Measurements from ENCODE around the gene DCAKD. TPM values are rescaled to one million over a fixed set of nuclear protein-coding genes. Genes with fewer than 3 reads are reported as not detected.

Gene DCAKD
- total and polyA plus RNA-seq, 10 of the 15 experiments (the other 5 are each of a cell fraction or from before 2014, with no cell fraction given), result 11.6 to 62.7 (median 38.3) TPM

DNA sequence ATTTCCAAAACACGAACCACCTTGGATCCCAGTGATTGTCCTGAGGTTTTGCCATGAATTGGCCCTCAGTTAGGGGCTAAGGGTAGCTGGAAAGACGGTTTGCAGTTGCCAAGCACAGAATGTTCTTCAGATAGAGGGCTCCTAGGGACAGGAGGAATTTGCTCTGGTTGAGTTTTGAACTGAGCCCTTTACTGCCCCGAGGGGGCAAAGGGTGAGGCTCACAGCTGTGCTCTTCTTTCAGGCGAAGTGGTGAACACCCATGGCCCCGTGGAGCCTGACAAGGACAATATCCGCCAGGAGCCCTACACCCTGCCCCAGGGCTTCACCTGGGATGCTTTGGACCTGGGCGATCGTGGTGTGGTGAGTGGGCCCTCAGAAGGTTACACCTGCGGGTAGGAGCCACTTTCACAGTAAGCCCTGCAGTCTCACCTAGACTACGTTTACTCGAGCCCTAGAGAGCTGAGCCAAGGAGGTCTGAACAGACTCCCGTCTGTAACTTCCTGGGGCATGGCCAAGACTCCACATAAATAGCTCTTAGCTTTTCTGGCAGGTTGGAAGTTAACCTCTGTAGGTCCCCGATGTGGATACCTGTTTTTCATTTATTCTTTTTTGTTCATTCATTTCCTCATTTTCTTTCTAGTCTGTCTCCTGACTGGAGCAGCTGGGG, 42.1 kb upstream of the DCAKD start:
- CTCF ChIA-PET, result interaction anchor here (1.0 to 1.7 kb wide), 2 partner anchors 63 to 77 kb away, joined by 4 to 6 read pairs; no protein-coding TSS in a partner anchor
- TF ChIP-seq, protein P1, sequence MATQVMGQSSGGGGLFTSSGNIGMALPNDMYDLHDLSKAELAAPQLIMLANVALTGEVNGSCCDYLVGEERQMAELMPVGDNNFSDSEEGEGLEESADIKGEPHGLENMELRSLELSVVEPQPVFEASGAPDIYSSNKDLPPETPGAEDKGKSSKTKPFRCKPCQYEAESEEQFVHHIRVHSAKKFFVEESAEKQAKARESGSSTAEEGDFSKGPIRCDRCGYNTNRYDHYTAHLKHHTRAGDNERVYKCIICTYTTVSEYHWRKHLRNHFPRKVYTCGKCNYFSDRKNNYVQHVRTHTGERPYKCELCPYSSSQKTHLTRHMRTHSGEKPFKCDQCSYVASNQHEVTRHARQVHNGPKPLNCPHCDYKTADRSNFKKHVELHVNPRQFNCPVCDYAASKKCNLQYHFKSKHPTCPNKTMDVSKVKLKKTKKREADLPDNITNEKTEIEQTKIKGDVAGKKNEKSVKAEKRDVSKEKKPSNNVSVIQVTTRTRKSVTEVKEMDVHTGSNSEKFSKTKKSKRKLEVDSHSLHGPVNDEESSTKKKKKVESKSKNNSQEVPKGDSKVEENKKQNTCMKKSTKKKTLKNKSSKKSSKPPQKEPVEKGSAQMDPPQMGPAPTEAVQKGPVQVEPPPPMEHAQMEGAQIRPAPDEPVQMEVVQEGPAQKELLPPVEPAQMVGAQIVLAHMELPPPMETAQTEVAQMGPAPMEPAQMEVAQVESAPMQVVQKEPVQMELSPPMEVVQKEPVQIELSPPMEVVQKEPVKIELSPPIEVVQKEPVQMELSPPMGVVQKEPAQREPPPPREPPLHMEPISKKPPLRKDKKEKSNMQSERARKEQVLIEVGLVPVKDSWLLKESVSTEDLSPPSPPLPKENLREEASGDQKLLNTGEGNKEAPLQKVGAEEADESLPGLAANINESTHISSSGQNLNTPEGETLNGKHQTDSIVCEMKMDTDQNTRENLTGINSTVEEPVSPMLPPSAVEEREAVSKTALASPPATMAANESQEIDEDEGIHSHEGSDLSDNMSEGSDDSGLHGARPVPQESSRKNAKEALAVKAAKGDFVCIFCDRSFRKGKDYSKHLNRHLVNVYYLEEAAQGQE (IDR thresholded peaks at IDR 0.05; ENCODE audit: low read depth, low read length), result no peak
- TF ChIP-seq RUNX3 (IDR thresholded peaks at IDR 0.05; ENCODE audit: low read length) (no peak), FOXM1 (IDR thresholded peaks at IDR 0.05; ENCODE audit: low read depth, low read length) (no peak), GABPA (IDR thresholded peaks at IDR 0.05; ENCODE audit: low read depth) (no peak), NFXL1 (IDR thresholded peaks at IDR 0.05; ENCODE audit: borderline replicate concordance) (no peak), MTA2 (IDR thresholded peaks at IDR 0.05; ENCODE audit: low read depth) (no peak), NFYA (IDR thresholded peaks at IDR 0.05; ENCODE audit: borderline replicate concordance, low read depth, low read length) (no peak)
- TF ChIP-seq, protein P2, sequence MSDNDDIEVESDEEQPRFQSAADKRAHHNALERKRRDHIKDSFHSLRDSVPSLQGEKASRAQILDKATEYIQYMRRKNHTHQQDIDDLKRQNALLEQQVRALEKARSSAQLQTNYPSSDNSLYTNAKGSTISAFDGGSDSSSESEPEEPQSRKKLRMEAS (IDR thresholded peaks at IDR 0.05; ENCODE audit: low read depth, low read length), result no peak
- TF ChIP-seq, protein P3, sequence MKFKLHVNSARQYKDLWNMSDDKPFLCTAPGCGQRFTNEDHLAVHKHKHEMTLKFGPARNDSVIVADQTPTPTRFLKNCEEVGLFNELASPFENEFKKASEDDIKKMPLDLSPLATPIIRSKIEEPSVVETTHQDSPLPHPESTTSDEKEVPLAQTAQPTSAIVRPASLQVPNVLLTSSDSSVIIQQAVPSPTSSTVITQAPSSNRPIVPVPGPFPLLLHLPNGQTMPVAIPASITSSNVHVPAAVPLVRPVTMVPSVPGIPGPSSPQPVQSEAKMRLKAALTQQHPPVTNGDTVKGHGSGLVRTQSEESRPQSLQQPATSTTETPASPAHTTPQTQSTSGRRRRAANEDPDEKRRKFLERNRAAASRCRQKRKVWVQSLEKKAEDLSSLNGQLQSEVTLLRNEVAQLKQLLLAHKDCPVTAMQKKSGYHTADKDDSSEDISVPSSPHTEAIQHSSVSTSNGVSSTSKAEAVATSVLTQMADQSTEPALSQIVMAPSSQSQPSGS (IDR thresholded peaks at IDR 0.05; ENCODE audit: low read length), result no peak
- Histone ChIP-seq H3K9me3 (replicated peaks; ENCODE audit: control insufficient read depth, insufficient read depth, low read length) (no peaks in the 10 kb centered on the region), H2AFZ (ENCODE audit: control insufficient read depth, low read depth, low read length) (no peak overlapping the region), H3K4me2 (ENCODE audit: control insufficient read depth, insufficient read depth) (no peak overlapping the region), H3K4me1 (ENCODE audit: control insufficient read depth, insufficient read depth, low read length) (no peaks in the 10 kb centered on the region), H3K79me2 (ENCODE audit: control insufficient read depth, insufficient read depth, low read length) (no peaks in the 10 kb centered on the region), H3K4me3 (no peak overlapping the region), H3K9ac (ENCODE audit: control insufficient read depth, insufficient read depth, low read length) (no peak overlapping the region), H3K36me3 (ENCODE audit: control insufficient read depth in 2 of 2, insufficient read depth in 2 of 2, low read length in 1 of 2) (peaks cover 44 to 54% of the 10 kb centered on the region in 2 experiments), H3K27ac (ENCODE audit: control insufficient read depth, insufficient read depth) (no peak overlapping the region), H4K20me1 (ENCODE audit: control insufficient read depth, insufficient read depth) (no peaks in the 10 kb centered on the region), H3K27me3 (replicated peaks in 1 of 2; ENCODE audit: control insufficient read depth in 2 of 2, insufficient read depth in 2 of 2, low read length in 1 of 2) (no peaks in the 10 kb centered on the region)
- ATAC-seq (no peak), FAIRE-seq (no peak), DNase-seq (ENCODE audit: low read depth, low spot score) (no peak)
- POLR2A ChIA-PET, result no interaction called here
- SMC1A ChIA-PET (ENCODE audit: uncharacterized antibody, unreplicated experiment), result interaction anchor here (0.7 kb wide), 1 partner anchor 47 kb away, joined by 3 read pairs; no protein-coding TSS in a partner anchor
- no TSS peak for BruUV-seq (replicated peaks)
- intact Hi-C loops (cut with micrococcal nuclease; ENCODE audit: unreplicated experiment), result no loop called here
- WGBS (ENCODE audit: insufficient coverage, insufficient replicate concordance, low lambda C conversion rate, missing lambda C conversion rate), result 86% methylated on average over 13 of the region's 13 CpGs
- RAD21 ChIA-PET (ENCODE audit: unreplicated experiment), result no interaction called here
- in situ Hi-C loops (cut with MboI), result no loop called here
